NCI-H748 (cell line): ENCODE data around the gene MYH4.

Experiments used
- DNase-seq: peaks from one replicate; lab custom pipeline; 2025; ENCODE audit not compliant: unreplicated experiment; lab: John Stamatoyannopoulos, UW

MYH4 gene

DNA sequence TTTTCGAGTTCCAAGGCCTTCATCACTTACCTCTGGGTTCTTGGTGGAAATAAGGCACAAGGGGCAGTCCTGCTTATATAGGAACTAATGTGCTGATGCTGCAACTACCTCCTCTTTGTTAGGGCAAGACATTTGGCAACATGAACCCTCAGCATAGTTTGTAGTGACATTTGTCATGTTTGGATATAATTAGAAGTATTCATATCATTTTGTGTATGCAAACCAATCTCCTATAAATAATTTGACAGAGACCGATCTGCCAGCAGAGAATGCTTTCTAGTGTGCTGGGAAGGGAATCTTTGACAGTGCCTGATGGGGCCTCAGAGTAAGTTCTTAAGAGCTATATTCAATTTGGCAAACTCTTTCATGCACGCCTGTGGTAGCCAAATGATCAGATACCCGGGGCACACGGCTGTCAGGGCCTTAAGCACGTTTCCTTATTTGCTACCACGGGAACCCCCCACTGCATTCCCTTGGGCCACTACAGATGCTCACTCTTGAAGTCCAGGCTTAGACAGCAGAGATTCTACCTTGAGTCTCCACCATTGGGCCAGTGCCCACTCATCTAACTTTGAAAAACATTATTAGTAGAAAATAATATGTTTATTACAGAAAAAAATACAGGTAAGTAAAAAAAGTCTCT lies 47.3 kb downstream of the MYH4 start, which contains the start of gene MYH8:
TSS of gene MYH8 (minus strand) at position 51 of the 643 bp plus-strand sequence. CDS start 1,723 bp downstream, outside the sequence.
- DNase-seq, result no peak

DNA sequence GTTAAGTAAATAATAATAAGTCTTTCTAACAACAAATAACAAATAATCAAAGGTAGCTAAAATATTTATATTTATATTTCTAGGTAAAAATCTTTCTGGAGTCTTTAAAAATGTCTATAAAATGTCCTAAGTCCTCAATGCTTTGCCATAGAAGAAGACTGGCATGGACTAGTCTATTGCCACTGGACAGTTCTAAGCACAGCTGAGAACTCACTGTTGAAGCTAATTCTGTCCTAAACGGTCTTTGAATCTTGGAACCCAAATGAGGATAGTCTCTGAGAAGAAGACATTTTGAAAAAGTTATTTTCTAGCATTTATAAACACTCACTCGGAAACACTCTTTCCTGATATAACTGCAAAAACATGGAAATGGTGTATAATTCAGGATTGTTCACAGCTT lies 48.1 kb downstream of the MYH4 start:
- no peak for DNase-seq

DNA sequence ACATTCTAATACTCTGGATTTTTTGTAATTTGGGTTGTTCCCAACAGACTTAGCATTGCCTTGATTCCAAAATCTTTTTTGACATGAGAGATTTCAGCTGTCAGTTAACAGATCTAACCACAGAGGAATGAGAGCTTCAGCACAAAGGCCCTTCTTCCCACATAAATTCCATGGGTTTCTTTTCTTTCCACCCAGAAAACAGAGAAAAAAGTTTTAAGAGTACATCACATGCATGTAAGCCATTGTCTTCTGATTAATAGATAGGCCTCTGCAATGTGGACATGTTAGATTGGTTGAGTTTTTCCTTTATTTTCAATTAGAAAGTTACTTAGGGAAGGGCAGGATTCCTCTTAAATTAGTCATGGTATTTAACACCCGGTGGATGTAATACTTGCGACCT lies 48.5 kb downstream of the MYH4 start:
- no peak for DNase-seq

DNA sequence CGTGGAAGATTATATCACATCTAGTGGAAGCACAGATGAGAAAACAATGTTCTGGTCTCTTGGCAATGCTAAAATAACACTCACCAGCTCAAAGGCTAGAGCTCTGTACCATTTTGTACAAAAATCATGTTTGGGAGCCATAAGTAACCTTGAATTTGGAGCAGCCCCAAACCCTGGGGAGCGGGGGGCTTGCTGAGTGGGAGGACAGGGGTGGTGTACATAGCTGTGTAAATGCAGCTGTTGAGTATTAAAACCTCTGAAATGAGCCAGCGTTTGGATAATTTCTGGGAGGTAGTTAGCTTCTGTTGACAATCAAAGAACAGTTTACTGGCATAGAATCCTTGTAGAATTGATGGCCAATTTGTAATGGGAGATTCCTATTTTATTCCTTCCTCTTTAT lies 51.9 kb downstream of the MYH4 start:
- no peak for DNase-seq

DNA sequence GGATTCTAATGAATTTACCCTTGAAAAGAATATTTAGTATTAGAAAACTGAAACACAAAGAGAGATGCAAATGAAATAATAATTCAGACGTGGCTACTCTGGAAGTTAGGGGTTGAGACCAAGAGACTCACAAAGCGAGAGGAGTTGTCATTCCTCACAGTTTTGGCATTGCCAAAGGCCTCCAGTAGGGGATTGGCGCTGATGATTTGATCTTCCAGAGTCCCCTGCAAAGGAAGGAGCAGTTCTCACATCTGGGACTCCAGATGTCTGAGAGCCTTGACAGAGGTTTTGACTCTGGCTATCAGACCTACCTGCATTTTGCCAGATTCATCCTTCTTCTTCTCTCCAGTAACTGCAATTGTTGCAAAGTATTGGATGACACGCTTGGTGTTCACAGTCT lies 54.2 kb downstream of the MYH4 start:
- DNase-seq, result no peak

DNA sequence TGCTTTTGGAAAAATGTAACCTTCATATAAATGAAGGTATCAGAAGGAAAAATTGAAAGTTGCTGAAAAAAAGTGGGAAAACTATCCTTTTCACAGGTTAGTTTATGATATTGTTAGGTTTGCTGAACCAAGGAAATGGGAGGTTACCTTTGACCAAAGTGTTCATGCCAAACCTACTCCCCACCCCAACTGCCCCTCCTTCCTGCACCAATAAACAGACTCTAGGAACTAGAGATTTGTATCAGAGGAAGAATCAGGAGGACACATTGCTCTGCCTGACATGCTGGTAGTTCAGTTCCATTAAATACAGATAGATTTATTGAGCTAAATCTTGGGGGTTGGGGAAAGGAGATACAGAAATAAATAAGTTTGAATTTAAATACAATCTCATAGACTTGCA lies 65.8 kb downstream of the MYH4 start:
- no peak for DNase-seq

DNA sequence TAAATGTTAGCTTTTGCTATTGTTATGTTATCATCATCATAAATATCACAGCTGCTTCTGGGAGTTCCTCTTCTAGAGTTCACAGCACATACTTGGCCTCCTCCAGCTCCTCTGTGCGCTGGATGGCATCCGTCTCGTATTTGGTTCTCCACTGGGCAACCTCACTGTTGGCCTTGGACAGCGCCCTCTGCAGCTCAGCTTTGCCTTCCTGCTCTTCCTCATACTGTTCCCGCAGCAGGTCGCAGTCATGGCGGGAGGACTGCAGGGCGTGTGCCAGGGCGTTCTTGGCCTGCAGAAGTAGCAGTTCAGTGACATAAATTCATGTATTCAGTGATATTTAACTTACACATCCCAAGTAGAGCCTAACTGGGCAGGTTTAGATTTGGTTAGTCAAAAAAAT lies 71.0 kb downstream of the MYH4 start:
- DNase-seq, result no peak

DNA sequence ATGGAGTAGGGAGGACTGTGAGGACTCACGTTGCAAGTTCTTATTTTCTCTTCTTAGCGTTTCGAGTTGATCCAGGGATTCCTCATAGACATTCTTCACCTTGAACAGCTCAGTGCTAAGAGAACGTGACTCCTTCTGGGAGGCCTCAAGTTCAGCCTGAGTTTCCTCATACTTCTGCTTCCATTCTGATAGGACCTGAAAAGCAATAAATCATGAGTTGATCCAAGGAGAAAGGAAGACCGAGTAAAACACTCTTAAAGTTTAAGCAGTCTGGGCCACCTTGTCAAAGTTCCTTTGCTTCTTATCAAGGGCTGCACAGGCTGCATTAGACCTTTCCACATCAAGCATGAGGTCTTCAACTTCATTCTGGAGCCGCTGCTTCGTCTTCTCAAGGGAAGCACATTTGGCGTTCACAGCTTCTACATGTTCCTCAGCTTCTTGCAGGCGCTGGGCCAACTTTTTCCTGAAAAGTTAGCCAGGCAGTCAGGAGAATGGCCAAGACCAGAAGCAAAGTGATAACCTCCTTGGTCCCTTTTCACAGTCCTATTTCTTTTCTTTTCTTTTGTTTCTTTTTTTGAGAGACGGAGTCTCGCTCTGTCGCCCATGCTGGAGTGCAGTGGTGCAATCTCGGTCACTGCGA lies 72.7 kb downstream of the MYH4 start:
- DNase-seq, result no peak

DNA sequence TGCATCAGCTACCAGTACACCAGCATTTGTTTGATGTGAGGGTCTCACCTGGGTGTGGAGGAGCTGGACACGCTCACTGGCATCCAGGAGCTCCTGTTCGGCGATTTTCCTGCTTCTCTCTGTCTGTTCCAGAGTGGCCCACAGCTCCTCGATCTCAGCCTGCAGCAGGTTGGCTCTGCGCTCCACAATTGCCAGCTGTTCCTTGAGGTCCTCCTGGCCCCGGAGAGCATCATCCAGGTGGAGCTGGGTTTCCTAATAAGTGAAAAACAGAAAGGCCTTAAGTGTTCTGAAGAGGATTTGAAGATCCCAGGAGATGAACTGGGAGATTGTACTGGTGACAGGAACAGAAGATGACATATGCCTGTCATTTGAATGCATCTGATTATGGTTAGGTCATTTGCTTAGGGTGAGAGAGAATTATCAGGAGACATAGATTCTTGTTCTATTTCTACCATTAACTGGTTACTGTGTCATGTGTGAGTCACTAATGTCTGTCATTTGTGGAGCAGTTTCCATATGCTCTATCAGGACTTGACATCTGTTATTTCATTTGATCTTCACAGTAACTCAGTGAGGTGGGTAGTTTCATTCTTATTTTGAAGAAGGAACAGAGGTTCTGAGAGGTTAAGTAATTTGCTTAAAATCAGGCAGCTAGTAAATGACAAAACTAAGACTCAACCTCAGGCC lies 75.0 kb downstream of the MYH4 start:
- DNase-seq, result no peak
